Nephron progenitor cell (in vitro differentiated cells): Measurements from ENCODE around the gene GHITM.
A peak's percentile ranks its signal among the peaks of the same experiment; 100 is the strongest.
"Not testable (repeated sequence)": the region's sequence is repeated elsewhere in the genome, so short reads cannot be mapped to it uniquely, and the experiment has no call there.

Source experiments
- DNase-seq: peaks from one replicate; pipeline ENCODE4 v3.0.0; 2021
- H3K27ac Mint-ChIP-seq: 2 replicates; pipeline ENCODE4 v1.8.0; 2021; ENCODE audit warnings: mild to moderate bottlenecking, moderate library complexity, mixed read lengths
- H3K27me3 Mint-ChIP-seq: 2 replicates; pipeline ENCODE4 v1.8.0; 2021; ENCODE audit warnings: mild to moderate bottlenecking, low read depth, mixed read lengths; ENCODE audit not compliant: poor library complexity
- H3K36me3 Mint-ChIP-seq: 2 replicates; pipeline ENCODE4 v1.8.0; 2021; ENCODE audit warnings: low read depth, mixed read lengths
- H3K4me1 Mint-ChIP-seq: 2 replicates; pipeline ENCODE4 v1.8.0; 2021; ENCODE audit warnings: mixed read lengths
- H3K4me3 Mint-ChIP-seq: 2 replicates; pipeline ENCODE4 v1.8.0; 2021; ENCODE audit warnings: mild to moderate bottlenecking, moderate library complexity, mixed read lengths
- H3K9me3 Mint-ChIP-seq: 2 replicates; pipeline ENCODE4 v1.8.0; 2021; ENCODE audit warnings: mild to moderate bottlenecking, moderate library complexity, mixed read lengths
- TF ChIP-seq, protein P1 (sequence below): fragments of 200-600 bp; sonication (generic); IDR thresholded peaks from 2 replicates; pipeline ENCODE4 v1.5.0; 2021; ENCODE audit warnings: antibody characterized with exemption

GHITM gene

DNA sequence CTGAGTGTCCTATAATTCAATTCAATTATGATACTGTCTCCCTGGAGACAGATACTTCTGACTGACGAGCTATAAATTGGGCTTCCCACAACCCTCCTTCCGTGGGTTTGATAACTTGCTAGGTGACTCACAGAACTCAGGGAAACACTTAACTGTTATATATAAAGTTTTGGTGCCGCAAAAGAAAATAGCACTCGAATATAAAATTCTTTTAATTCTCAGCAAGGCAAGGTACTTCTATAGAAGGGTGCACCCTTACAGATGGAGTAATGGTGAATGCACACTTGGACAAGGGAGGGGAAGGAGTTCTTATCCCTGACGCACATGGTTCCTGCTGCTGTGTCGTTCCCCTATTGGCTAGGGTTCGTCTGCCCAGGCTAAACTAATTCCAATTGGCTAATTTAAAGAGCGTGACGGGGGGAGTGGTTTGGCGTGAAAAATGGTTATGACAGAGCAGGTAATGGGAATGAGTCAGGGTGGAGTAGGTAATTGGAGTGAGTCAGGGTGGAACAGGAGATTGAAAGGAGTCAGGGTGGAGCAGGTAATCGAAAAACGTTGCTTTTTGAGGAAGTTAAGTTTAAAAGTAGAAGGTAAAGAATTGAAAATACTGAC, 20.8 kb upstream of the GHITM start:
- Mint-ChIP-seq H3K9me3 (peaks cover 11% of the 10 kb centered on the region), H3K27ac (peak overlapping the region; percentile 3), H3K4me3 (no peak overlapping the region), H3K4me1 (peaks cover 17% of the 10 kb centered on the region), H3K36me3 (no peaks in the 10 kb centered on the region), H3K27me3 (peaks cover 4% of the 10 kb centered on the region)
- DNase-seq: no peak
- TF ChIP-seq, protein P1, sequence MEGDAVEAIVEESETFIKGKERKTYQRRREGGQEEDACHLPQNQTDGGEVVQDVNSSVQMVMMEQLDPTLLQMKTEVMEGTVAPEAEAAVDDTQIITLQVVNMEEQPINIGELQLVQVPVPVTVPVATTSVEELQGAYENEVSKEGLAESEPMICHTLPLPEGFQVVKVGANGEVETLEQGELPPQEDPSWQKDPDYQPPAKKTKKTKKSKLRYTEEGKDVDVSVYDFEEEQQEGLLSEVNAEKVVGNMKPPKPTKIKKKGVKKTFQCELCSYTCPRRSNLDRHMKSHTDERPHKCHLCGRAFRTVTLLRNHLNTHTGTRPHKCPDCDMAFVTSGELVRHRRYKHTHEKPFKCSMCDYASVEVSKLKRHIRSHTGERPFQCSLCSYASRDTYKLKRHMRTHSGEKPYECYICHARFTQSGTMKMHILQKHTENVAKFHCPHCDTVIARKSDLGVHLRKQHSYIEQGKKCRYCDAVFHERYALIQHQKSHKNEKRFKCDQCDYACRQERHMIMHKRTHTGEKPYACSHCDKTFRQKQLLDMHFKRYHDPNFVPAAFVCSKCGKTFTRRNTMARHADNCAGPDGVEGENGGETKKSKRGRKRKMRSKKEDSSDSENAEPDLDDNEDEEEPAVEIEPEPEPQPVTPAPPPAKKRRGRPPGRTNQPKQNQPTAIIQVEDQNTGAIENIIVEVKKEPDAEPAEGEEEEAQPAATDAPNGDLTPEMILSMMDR: no peak

- Mint-ChIP-seq H3K36me3 (no peaks in the 10 kb centered on the region), H3K9me3 (peaks cover 27% of the 10 kb centered on the region), H3K4me3 (no peak overlapping the region), H3K27me3 (peaks cover 10% of the 10 kb centered on the region), H3K27ac (no peak overlapping the region), H3K4me1 (peaks cover 4% of the 10 kb centered on the region)
- no peak for DNase-seq
- TF ChIP-seq, protein P1: no peak
Measured at GRCh38 chr10:84123362-84123761, 15.9 kb upstream of the GHITM start.

- Mint-ChIP-seq H3K27me3 (peaks cover 20% of the 10 kb centered on the region), H3K9me3 (peaks cover 24% of the 10 kb centered on the region)
- not testable (repeated sequence) for H3K36me3 Mint-ChIP-seq, H3K27ac Mint-ChIP-seq, DNase-seq, H3K4me1 Mint-ChIP-seq, H3K4me3 Mint-ChIP-seq
Measured at GRCh38 chr10:84125910-84126784, 13.2 kb upstream of the GHITM start.

- Mint-ChIP-seq H3K27me3 (peaks cover 20% of the 10 kb centered on the region), H3K4me1 (no peaks in the 10 kb centered on the region), H3K9me3 (peaks cover 24% of the 10 kb centered on the region), H3K36me3 (no peaks in the 10 kb centered on the region), H3K27ac (no peak overlapping the region), H3K4me3 (no peak overlapping the region)
- TF ChIP-seq, protein P1: no peak
- DNase-seq: no peak
Measured at GRCh38 chr10:84126785-84127167, 12.5 kb upstream of the GHITM start.

- Mint-ChIP-seq H3K4me1 (peaks cover 12% of the 10 kb centered on the region), H3K36me3 (no peaks in the 10 kb centered on the region), H3K27me3 (peaks cover 41% of the 10 kb centered on the region), H3K4me3 (no peak overlapping the region), H3K9me3 (peaks cover 15% of the 10 kb centered on the region), H3K27ac (no peak overlapping the region)
- DNase-seq: no peak
- TF ChIP-seq, protein P1: no peak
Measured at GRCh38 chr10:84135836-84136235, 3.5 kb upstream of the GHITM start.

DNA sequence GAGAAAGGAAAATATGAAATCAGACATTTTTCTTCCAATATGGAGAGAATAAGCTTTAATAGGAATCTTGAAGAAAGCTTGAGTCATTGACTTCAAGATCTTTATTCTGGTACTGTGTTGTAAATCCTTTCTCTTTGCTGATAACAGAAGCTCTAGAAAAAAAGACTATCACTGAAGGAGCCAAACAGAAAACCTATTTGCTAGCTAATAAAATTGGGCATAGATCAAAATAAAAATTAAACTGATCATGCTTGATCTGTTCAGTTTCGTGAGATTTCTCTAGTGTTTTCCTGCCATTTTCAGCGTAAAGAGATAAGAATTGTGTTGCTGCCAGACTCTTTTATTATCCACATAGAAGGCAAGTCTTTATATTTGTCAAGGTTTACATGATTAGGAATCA, 1.5 kb upstream of the GHITM start:
- Mint-ChIP-seq H3K4me3 (peak overlapping the region; percentile 12), H3K27ac (no peak overlapping the region), H3K36me3 (no peaks in the 10 kb centered on the region), H3K4me1 (peaks cover 26% of the 10 kb centered on the region), H3K9me3 (peaks cover 15% of the 10 kb centered on the region), H3K27me3 (peaks cover 35% of the 10 kb centered on the region)
- no peak for DNase-seq
- TF ChIP-seq, protein P1: no peak
